SH-SY5Y (cell line): ENCODE data around the gene CAMKMT.

Experiments used
- GATA2 ChIP-seq: IDR thresholded peaks from 2 replicates; pipeline ENCODE4 v1.6.1; 2011; ENCODE audit warnings: mild to moderate bottlenecking, low read depth, low read length
- GATA3 ChIP-seq: IDR thresholded peaks from 2 replicates; pipeline ENCODE4 v1.6.1; 2011; ENCODE audit warnings: low read depth, mild to moderate bottlenecking, low read length, moderate library complexity

DNA sequence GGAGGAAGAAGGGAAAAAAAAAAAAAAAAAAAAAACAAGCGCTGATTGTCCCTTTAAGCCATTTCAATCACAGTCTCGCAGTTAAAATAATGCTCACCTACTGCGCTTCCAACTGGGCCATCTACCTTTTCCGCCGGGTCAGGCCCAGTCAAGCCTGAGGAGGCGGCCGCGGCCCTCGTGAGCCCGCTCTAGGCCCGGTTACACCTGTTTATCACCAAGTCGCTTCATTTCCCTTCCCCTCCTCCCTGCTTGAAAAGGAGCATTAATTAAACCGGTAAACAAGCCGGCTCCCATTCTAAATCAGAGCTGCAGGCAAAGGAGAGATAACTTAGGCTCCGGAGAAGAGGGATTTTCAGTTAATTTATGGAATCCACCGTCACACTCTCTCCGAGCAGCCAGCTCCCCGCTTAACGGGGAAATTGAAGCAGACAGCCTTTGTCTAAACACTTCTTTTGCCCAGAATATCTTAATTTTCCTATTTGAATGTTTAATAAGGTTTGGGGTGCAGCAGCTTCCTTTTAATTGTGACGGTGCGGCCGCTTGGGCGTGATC, 439.6 kb downstream of the CAMKMT start:
- TF ChIP-seq GATA2: no peak
- no peak for TF ChIP-seq GATA3
